HG03175 (cell line): ENCODE measurements around the gene KCNH1.

Source experiments
- ATAC-seq: cut with Tn5 transposase; IDR thresholded peaks from one replicate; pipeline ENCODE4 v1.9.1; 2021; ENCODE audit warnings: mild to moderate bottlenecking, moderate library complexity; ENCODE audit not compliant: unreplicated experiment

The KCNH1 gene

DNA sequence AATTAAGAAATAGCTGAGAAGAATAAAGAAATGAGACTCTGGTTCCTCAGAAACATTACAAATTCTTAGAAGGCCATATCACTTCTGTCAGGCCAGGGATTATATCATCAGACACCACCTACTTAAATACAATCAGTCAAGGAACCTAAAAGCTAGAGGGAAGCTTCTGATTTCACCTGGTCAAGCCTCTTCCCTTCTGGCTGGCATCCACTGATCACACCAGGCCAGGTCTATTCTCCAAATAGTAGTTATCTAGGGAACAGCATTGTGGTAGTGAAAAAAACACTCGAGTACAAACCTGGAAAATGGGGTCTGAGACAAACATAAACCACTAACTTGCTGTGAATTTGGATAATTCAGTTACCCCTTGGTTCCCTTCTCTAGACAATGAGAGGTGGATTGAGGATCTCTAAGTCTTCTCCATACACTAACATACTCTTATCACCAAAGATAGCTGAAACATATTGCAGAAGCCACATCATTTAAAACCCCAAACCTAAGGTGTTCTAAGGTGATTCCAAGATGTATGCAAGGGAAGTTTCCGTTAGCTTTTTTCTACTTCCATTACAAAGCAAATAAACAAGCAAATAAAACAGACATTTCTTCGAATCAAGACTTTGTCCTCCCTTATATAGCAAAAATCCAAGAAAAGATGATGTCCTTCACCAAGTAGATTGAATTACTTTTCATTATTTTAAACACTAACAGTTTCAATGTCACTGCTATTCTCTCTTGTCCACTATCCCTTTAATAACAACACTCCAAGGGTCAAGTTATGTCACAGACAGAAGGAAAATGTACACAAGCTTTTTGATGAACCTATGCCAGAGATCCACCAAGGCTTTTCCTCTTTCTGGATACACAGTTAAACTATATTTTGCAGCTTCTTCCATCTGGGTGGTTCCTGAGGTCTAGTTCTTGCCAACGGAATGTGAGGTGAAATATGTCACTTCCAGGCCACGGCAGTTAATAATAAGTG, 212.9 kb downstream of the KCNH1 start:
- ATAC-seq: no peak

DNA sequence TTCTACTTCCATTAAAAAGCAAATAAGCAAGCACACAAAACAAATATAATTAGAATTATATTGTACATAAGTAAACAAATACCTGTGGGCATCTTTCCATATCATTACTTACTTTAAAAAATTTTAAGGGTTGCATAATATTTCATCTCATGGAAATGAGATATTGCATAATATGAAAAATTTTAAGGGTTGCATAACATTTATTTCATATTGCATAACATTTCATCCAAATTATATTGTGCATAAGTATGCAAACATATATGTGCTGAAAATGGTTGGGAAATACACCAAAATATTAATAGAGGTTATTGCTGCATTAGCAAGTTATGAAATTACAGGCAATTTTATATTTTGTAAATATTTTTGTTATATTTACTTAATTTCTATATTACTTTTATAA, 213.7 kb downstream of the KCNH1 start:
- no peak for ATAC-seq

DNA sequence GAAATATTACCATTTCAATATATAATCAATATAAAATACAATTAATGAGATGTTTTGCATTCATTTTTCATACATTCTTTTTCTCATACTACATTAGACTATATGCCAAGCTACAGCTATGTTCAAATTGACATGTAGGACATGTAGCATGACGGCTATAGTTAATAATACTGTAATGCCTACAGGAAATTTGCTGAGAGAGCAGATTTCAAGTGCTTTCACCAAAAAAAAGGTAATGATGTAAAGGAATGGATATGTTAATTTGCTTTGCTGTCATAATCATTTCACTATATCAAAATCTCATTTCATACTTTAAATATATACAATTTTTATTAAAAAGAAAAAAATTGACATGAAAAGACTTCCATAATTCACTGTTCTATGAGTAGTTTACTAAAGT, 215.1 kb downstream of the KCNH1 start:
- ATAC-seq: no peak

DNA sequence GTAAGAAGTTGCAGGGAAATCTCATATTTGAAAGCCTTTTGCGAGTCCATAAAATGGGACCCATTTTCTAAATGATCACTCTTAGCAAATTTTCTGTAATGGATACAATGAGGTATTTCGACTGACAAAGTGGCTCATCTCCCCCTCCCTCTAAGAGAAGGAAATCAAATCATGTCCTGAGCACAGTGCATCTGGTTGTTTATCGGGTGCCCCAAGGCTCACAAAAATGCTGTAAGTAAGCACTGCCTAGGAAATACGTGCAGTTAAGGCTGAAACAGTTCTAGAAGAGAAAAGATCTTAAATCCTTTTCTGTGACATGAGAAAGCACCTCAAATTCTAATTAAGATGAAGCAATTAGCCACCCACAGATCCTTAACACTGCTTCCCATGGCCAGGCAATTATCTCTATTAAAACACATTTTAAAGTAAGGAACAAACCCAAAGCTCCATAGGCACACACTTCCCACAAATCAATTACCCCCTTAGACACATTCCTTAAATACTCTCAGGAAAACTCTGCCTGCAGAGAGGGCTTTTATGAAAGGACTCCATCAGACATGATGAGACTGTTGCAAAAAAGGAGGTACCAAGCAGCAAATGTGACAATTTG, 216.3 kb downstream of the KCNH1 start:
- ATAC-seq: no peak

DNA sequence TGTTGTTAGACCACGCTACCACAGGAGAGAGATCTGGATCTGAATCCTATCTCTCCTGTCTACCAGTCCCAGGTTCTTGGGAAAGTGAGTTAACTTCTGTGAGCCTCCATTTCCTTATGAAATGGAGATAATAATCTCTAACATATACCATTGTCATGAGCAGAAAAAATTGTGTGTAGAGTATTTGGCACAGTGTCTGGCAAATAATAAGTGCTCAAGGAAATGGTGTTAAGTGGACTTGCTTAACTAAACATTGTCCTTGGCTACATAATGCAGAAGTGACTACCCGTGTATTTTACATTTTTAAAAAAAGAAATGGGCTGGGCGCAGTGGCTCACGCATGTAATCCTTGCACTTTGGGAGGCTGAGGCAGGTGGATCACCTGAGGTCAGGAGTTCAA, 217.4 kb downstream of the KCNH1 start:
- ATAC-seq: no peak

DNA sequence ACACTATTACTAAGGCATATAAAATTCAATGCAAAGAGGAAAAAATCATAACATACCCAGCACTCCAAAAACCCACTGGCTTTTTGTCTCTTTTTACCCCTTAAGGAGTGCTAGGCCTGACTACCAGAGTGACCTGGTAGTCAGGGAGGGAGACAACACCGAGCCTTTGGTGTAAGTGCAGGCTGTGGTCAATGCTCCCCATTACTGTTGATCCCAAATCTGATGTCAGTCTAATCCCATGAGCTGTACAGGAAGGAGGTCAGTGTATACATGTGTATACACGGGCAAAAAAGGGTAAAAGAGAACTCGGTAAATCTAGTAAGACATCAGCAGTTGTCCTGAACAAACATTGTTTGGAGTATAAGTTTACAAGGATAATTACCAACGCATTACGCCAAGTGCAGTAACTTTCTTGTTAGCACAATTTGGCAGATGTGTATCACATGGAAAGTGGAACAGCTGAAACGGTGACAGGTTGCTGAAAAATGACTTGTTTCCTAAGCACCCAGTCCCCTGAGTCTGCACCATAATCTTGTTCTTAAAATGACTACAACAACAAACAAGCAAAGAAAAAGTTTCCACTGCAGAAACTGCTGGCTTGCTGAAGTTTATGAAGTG, 217.9 kb downstream of the KCNH1 start:
- ATAC-seq: no peak

DNA sequence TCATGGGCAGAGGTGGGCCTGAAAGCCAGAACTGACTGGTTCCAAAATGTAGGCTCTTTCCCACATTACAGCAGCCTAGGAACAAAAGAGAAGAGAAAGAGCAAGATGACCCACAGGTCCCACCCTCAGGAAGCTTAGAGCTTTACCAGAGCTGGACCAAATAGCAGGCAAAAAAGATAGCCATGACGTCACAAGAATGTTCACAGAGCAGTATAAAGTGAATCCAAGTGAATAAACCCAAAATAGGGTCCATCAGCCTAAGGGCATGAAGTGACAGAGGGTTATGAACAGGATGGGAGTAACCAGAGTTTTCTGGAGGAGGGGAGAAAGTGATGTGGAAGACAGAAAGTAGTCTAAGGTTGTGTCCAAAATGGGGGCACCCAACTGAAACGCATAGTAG, 221.2 kb downstream of the KCNH1 start:
- no peak for ATAC-seq

DNA sequence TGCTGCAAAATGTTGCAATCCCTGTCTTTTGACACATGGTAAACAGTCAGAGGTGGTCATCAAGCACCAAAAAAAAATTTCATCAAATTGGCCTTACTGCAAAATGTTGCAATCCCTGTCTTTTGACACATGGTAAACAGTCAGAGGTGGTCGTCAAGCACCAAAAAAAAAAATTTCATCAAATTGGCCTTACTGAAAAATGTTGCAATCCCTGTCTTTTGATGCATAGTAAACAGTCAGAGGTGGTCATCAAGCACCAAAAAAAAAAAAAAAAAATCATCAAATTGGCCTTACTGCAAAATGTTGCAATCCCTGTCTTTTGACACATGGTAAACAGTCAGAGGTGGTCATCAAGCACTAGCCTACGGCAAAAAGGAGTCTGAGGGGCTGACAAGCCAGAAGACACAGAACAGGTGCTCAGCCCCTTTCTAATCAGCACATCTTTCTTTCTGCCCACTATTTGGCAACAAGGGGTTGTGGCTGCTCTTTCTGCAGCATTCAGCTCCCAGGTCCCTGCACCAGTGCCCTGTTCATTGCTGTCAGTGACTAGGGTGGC, 223.8 kb downstream of the KCNH1 start:
- no peak for ATAC-seq

DNA sequence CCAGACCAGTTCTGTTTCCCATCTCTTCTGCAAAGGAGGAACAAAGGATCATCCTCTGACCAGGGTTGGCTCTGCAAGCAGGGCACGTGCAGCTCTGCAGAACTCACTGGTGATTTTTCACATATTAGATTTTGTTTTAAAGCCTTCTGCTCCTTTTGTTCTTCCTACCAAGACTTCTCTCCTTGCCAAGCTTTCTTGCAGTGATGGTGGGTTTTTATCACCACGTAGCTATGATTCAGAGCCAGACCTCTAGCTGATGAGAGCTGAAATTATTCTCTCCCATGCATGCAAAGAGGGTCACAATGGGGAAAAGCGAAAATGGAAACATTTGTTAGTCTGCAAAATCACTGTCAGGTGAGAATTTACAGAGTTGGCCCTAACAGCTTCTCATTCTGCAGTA, 225.2 kb downstream of the KCNH1 start:
- ATAC-seq: no peak

DNA sequence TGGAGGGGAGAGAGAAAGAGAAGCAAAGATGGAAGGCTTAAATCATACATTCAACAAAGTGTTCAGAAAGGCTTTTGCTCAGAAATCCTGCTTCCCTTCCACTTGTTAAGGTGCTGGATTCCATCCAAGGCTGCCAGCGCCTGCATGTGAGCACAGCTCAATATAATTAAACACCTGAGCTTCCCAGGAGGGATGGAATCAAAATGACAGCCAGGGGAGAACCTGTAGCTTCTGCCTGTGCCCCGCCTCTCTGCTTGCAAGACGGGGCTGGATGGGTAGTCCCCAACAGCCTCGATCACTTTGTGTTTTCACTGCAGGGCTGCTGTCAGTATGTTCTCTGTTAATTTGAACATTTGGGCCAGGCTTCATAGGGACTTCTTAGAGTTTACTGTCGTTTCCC, 225.7 kb downstream of the KCNH1 start:
- no peak for ATAC-seq

DNA sequence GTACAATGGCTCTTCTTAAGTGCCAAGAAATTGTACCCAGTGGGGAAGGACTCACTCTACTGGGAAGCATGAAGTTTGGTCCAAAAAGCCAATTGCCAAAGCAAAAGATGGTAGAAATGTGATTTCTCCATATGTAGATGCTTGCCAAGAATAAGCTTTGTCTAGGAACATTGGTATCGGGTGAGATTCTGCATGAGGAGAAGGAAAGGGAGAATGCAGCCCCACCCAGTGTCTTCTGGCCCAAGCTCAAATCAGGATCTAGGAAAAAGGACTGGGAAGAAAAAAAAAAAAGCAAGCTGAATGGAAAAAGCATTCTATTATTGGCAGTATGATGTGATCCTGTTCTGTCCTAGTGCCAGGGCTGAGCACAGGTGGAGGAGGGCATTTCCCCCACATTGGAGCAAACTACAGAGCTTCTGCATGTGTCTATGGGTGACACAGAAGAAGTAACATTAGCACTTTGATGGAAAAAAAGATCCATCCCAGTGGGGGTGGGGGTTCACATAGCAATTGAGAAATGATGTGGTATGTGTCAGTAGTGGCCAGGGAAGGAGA, 226.6 kb downstream of the KCNH1 start:
- no peak for ATAC-seq

DNA sequence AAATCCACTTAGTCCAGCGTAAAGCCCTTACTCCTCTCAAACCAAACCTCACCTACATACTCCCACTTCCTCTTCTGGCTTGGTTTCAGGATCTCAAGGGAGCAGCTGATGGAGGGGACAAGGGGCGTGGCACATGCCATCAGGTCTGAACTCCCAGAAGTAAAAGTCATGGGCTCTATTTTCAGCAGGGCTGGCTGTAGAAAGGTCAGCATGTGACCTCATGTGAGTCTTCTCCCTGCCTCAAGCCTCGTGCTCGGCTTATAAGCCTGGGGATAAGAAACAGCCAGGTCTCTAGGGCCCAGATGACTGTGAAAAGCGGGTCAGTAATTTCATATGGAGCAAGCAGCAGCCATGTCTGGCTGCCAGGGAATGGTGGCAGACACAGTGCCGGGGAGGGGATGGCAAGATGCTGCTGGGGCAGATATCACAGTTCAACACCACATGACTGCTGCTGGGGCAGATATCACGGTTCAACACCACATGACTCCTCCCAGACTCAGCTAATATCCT, 227.9 kb downstream of the KCNH1 start:
- ATAC-seq: no peak

DNA sequence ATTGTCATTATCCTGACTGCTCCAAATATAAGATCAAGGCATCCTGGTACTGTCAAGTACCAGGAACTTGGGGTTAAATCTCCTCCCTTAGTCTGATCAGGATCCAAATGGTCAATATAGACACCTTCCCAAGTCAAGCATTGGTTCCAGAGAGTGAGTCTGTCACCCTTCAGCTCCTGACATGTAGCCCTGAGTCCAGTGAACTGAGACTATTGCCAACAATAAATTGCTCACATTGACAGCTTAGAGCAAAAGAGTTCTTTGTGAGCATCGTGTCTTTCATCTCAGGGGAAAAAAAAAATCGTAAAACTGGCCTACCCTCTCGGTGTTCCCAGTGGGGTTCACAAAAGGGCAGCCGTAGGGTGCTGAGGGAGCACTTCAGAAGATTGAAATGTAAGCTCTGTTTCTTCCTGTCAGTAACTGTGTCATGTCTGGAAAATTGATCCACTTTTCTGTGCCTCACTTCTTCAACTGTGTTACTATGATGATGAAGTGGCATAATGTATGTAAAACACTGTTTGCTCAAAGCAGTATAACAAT, 228.5 kb downstream of the KCNH1 start:
- ATAC-seq: no peak

DNA sequence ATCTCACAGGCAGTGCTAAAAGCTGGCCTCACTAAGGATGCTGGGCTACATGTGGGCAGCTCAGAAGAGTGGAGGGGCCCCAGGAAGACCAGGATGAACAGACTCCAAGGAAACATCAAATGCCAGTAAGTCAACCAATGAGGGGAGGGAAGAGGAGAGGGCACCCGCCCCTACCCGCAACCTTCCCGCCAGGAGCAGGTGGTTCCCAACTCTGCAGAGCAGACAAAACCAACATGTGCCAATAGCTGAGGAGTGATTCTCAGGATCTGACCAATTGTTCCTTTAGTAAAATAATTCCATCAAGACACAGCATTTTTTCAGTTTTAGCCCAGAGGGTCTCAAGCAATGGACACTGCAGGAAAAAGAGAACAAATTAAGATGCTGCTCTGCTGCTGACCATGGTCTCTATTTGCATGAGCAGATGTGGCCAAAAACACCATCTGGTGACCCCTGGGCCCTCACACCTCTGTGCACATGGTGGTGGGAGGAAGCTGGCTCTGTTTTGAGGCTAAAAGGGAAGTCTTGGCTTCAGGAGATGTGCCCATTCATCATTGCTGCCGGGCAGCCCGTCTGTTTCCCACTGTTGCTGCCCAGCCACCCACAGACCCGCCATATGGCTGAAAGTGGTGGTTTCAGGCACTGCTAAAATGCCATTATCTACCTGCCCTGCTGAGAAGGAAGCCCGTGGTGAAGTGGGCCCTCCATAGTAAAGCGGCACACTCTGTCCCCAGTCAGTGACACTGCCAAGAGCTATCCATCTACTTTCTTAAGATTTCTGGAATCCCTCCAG, 231.8 kb downstream of the KCNH1 start:
- no peak for ATAC-seq

DNA sequence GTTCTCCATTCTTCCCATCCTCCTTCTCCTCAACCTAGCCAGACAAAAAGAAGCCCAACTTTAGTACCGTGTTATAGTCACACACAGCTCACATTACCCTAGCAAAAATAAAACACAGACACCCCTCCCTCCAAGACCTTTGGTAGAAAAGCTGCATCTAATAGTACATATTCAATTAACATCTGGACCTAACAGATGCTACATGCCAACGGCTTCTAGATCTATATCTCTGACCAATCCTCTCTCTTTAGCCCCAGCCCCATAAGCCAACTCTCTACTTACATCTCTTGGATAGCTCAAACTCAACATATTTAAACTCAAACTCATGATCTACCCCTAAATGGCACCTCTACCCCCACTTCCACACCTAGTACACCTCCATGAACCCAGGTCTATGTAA, 233.1 kb downstream of the KCNH1 start:
- no peak for ATAC-seq

DNA sequence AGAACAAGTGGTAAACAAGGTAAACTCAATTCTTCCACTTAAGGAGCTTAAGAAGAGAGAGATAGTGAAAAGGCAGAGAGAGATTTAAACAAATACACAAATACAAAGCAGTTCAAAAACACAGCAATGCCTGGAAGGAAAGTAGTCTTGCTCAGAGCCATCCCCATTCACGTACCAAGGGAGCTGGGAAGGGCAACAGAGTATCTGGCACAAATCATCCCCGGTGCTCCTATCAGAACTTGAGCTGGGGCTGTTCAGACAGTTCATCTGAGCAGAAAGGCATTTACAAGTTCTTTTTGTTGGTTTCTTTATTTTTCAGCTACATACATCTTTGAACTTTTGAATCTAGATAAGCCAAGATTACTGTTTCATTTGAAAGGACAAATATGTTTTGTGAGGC, 233.9 kb downstream of the KCNH1 start:
- ATAC-seq: no peak

DNA sequence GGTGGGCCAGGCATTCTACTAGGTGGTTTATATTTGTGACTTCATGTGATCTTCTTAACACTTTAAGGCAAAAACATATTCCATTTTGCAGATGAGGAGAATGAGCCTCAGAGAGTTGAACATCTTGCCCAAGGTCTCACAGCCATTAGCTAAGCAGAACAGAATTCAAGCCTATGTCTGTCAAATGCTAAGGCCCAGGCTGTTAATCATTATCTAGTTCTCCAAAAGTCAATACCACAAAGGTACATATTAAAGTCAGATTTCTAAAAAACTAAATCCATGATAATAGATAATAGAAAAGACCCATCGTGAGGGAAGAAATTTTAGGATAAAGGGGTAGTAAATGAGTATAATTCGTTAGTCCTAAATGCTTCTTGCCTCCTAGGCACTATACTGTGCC, 234.3 kb downstream of the KCNH1 start:
- no peak for ATAC-seq

DNA sequence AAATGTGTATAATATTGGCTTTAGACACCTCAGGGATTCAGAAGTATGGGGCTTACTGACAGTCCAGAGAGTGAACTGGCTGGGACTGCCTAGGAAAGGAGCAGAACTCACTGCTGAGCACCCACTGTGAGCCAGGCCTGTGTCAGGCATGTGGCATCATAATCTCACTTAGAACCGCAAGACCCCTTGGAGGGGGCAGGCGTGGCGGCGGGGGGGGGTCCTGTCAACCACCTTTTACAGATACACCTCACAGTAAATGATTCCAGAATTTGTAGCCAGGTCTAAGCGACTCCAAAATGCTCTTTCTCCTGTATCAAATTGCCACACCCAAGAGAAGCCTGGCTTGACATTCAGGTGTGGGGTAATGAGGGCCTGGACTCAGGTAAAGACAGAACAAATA, 235.5 kb downstream of the KCNH1 start:
- no peak for ATAC-seq

DNA sequence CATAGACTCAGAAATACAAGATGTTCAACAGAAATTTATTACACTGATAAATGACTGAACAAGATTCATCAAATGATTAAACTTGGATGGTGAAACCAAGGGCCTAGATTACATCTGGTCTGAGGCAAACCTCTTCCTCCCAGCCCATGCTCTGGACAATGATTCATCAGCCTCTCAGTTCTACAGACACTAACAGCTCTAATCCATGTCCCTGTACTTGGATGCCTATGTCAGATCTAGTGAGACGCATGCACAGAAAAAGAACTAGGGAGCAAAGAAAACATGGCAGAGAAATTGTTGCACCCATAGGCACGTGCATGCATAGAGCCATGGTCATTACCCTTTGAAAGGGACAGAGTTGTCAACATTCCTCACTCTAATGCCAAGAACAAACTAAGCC, 250.1 kb downstream of the KCNH1 start:
- no peak for ATAC-seq
